ENCODE results near the gene OXER1. TPM values are rescaled to one million over a fixed set of nuclear protein-coding genes. Genes with fewer than 3 reads are reported as not detected.

The OXER1 gene
- total and polyA plus RNA-seq, 2 of the 13 experiments (the other 11 are each of a cell fraction or from before 2014, with no cell fraction given) = 8.0 to 9.0 TPM

GRCh38 chr2:42810971-42811811 is 47.3 kb upstream of the OXER1 start (continued):
- TF ChIP-seq ZNF816 (CRISPR knock-in tag; IDR thresholded peaks at IDR 0.05; ENCODE audit: borderline replicate concordance) = no peak
- TF ChIP-seq ZNF614 (CRISPR knock-in tag; IDR thresholded peaks at IDR 0.05; ENCODE audit: borderline replicate concordance) = peak; percentile 68; the same call in 1 of the 2 replicates
- peak; percentile 98 for TF ChIP-seq ZNF441 (CRISPR knock-in tag; IDR thresholded peaks at IDR 0.05; ENCODE audit: borderline replicate concordance)
- TF ChIP-seq ZFP36L2 (CRISPR knock-in tag; IDR thresholded peaks at IDR 0.05) = no peak
- TF ChIP-seq ZSCAN20 (CRISPR knock-in tag; IDR thresholded peaks at IDR 0.05; ENCODE audit: borderline replicate concordance) = peak; percentile 18; the same call in 1 of the 2 replicates
- peak in 1 of 2 experiments; percentile 75; a peak in 1 of 4 replicates for TF ChIP-seq HMGXB4 (CRISPR knock-in tag; IDR thresholded peaks at IDR 0.05; ENCODE audit: borderline replicate concordance in 1 of 2, low read depth in 1 of 2)
- no peak for TF ChIP-seq ZNF451 (CRISPR knock-in tag; IDR thresholded peaks at IDR 0.05)
- TF ChIP-seq THAP8 (CRISPR knock-in tag; IDR thresholded peaks at IDR 0.05; ENCODE audit: borderline replicate concordance) = no peak; the same call in 1 of the 2 replicates
- TF ChIP-seq ZNF503 (CRISPR knock-in tag; IDR thresholded peaks at IDR 0.05) = peak; percentile 5; the same call in 1 of the 2 replicates
- no peak for TF ChIP-seq TSC22D2 (CRISPR knock-in tag; IDR thresholded peaks at IDR 0.05; ENCODE audit: borderline replicate concordance)
- peak; percentile 63 for TF ChIP-seq LCORL (IDR thresholded peaks at IDR 0.05)
- TF ChIP-seq LCORL (CRISPR knock-in tag; IDR thresholded peaks at IDR 0.05) = peak; percentile 52; the same call in 1 of the 2 replicates
- peak; percentile 49; the same call in 1 of the 2 replicates for TF ChIP-seq ZNF788 (CRISPR knock-in tag; IDR thresholded peaks at IDR 0.05; ENCODE audit: borderline replicate concordance)
- TF ChIP-seq ZBTB26 (CRISPR knock-in tag; IDR thresholded peaks at IDR 0.05; ENCODE audit: borderline replicate concordance) = peak; percentile 26; the same call in 1 of the 2 replicates
- TF ChIP-seq WIZ (CRISPR knock-in tag; IDR thresholded peaks at IDR 0.05) = no peak
- TF ChIP-seq ZBTB1 (CRISPR knock-in tag; IDR thresholded peaks at IDR 0.05; ENCODE audit: borderline replicate concordance) = no peak
- no peak for TF ChIP-seq ZNF740 (CRISPR knock-in tag; IDR thresholded peaks at IDR 0.05)
- TF ChIP-seq ARID3A (IDR thresholded peaks at IDR 0.05; ENCODE audit: low read depth, low read length) = no peak
- 0 out of 2 replicates have a peak, but pooled peaks have one; percentile 44 for TF ChIP-seq U2AF2 (IDR thresholded peaks at IDR 0.05; ENCODE audit: low read depth, low read length)
- TF ChIP-seq ZNF10 (CRISPR knock-in tag; IDR thresholded peaks at IDR 0.05; ENCODE audit: borderline replicate concordance, low read depth) = no peak
